ENCODE data around the gene STPG1.

GRCh38 chr1:24341260-24341659 lies 72.3 kb downstream of the STPG1 start:
- no peak for TF ChIP-seq CTCF (IDR thresholded peaks at IDR 0.05; ENCODE audit: insufficient read depth, low read length)
- TF ChIP-seq POLR2AphosphoS5 (IDR thresholded peaks at IDR 0.05; ENCODE audit: low read depth), result no peak
